ENCODE data around the gene RUNDC3A.
A peak's percentile ranks its signal among the peaks of the same experiment; 100 is the strongest.

The RUNDC3A gene

DNA sequence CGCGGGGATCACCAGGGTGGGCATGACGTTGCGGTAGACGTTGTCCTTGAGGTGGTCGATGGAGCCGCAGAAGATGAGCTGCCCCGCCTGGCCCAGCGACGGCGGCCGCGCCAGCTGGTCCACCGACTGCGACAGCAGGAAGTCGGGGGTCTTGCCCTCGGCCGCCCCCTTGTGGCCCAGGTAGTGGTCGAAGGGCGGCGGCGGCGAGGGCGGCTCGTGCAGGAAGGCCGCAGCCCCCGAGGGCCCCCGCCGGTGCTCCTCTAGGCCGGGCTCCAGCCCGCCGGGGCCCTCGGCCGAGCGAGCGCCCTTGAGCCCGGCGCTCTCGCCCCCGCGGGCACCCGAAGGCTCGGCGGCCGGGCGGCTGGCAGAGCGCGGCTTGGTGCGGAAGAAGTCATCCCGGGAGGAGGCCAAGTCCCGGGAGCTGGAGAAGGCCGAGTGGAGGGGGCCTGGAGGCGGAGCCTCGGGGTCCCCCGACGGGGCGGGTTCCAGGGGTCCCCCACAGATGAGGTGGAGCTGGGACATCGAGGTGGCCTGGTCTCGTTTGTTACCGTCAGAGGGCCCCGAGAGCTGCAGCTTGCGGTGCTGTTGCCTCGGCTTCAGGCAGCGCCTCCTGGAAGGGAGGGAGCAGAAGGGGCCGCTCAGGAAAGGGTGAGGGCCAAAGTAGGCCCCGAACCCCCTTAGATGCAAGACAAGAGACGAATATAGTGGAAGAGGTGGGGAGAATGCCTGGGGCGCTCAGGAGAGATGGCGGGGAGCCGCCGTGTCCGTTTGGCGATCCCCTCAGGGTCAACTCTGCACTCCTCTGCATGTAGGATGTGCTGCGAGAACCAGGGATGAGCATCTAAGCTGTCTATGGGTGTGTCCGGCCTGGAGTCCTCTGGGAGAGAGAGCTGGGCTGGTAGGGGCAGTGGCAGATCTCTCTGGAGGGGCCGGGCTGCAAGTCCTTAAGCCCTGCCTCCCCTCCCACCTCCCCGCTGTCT, 46.5 kb downstream of the RUNDC3A start:
- H3K4me3 ChIP-seq (ENCODE audit: low read length): no peak overlapping the region

DNA sequence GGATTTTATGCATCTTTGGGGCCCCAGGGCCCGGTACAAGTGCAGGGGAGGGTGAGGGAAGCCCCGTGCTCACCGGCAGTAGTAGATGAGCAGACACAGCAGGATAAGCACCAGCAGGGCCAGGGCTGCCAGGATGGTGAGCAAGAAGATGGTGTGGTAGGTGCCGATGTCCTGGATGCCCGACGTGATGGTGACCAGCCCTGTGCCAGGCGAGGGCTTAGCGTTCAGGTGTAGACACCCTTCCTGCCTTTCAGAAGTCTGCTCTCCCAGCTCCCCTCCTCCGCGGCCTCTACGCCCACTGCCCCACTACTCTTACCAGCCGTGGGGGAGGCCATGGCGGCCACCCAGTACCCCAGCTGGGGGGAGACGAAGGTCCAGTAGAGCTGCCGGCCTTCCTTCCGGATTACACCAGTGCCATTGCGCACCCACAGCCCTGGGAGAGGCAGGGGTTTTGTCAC, 47.3 kb downstream of the RUNDC3A start:
- Histone ChIP-seq H3K27me3 (ENCODE audit: insufficient read depth, low read length) (no peaks in the 10 kb centered on the region), H3K9me3 (ENCODE audit: low read length) (no peaks in the 10 kb centered on the region), H3K36me3 (ENCODE audit: insufficient read depth, low read length) (peaks cover 43% of the 10 kb centered on the region), H3K4me1 (ENCODE audit: insufficient read depth, low read length) (peaks cover 6% of the 10 kb centered on the region), H3K4me3 (ENCODE audit: low read length) (no peak overlapping the region), H2AFZ (ENCODE audit: low read depth, low read length) (no peak overlapping the region)

More for the DNA sequence above, 46.5 kb downstream of the RUNDC3A start:
- H2AFZ ChIP-seq (ENCODE audit: low read depth, low read length): no peak overlapping the region
- H3K4me1 ChIP-seq (ENCODE audit: insufficient read depth, low read length): no peaks in the 10 kb centered on the region
- peaks cover 43% of the 10 kb centered on the region for H3K36me3 ChIP-seq (ENCODE audit: insufficient read depth, low read length)
- H3K27me3 ChIP-seq (ENCODE audit: insufficient read depth, low read length): no peaks in the 10 kb centered on the region
- H3K9me3 ChIP-seq (ENCODE audit: low read length): no peaks in the 10 kb centered on the region

DNA sequence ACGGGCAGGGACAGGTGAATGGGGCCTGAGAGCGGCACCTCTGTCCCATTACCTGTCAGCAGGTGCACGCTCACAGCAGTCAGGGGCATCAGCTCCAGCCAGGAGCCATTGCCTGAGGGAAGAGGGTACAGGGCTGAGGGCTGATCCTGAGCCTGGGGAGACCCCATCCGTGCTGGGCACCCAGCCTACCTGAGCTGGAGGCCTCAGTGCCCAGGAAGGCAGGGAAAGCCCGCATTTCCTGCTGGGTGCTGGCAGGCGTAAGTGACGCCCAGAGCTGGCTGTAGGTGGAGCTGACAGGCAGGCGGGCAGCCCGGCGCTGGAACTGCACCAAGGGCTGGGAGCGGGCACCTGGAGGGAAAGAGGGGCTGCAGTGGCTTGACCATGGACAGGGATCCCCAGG, 47.8 kb downstream of the RUNDC3A start:
- Histone ChIP-seq H2AFZ (ENCODE audit: low read depth, low read length) (no peak overlapping the region), H3K4me3 (ENCODE audit: low read length) (no peak overlapping the region), H3K36me3 (ENCODE audit: insufficient read depth, low read length) (peaks cover 43% of the 10 kb centered on the region), H3K4me1 (ENCODE audit: insufficient read depth, low read length) (peaks cover 12% of the 10 kb centered on the region), H3K27me3 (ENCODE audit: insufficient read depth, low read length) (no peaks in the 10 kb centered on the region), H3K9me3 (ENCODE audit: low read length) (no peaks in the 10 kb centered on the region)

DNA sequence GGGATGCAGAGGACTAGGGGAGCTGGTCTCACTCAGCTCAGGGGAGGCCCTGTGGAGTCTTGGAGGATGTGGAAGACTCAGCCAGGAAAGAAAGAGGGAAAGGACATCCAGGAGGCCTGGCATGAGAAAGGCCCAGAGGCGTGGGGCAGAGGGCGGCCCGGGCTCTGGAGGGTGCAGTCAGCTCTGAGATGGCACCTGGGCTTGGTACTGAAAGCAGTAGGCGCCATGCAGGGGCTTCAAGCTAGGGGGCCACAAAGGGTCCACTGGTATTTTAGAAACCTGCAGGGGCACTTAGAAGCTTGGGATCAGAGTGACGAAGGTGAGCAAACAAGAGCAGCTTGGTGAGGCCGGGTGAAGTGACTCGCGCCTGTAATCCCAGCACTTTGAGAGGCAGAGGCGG, 49.7 kb downstream of the RUNDC3A start:
- H3K36me3 ChIP-seq (ENCODE audit: insufficient read depth, low read length): peaks cover 31% of the 10 kb centered on the region
- no peaks in the 10 kb centered on the region for H3K9me3 ChIP-seq (ENCODE audit: low read length)
- H3K4me3 ChIP-seq (ENCODE audit: low read length): no peak overlapping the region
- peaks cover 28% of the 10 kb centered on the region for H3K4me1 ChIP-seq (ENCODE audit: insufficient read depth, low read length)
- H3K27me3 ChIP-seq (ENCODE audit: insufficient read depth, low read length): no peaks in the 10 kb centered on the region
- no peak overlapping the region for H2AFZ ChIP-seq (ENCODE audit: low read depth, low read length)

DNA sequence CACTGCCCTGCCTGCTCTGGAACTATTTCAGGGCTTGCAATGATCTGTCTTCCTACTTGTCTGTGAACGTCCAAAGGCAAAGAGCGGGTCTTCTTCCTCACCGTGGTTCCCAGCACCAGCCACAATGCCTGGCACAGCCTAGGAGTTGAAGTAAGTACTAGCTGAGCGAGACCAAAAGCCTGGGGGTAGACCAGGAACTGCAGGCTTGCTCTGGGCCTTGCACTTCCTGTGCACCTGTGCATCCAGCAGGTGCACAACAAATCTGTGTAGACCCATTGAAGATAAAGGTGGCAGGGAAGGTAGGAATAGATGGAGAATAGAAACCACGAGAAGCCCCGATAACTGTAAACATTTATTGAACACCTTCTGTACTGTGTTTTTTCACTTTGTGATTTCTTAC, 50.6 kb downstream of the RUNDC3A start:
- H3K4me3 ChIP-seq (ENCODE audit: low read length): no peak overlapping the region
- H3K9me3 ChIP-seq (ENCODE audit: low read length): no peaks in the 10 kb centered on the region
- peaks cover 30% of the 10 kb centered on the region for H3K4me1 ChIP-seq (ENCODE audit: insufficient read depth, low read length)
- no peaks in the 10 kb centered on the region for H3K27me3 ChIP-seq (ENCODE audit: insufficient read depth, low read length)
- peaks cover 29% of the 10 kb centered on the region for H3K36me3 ChIP-seq (ENCODE audit: insufficient read depth, low read length)
- H2AFZ ChIP-seq (ENCODE audit: low read depth, low read length): no peak overlapping the region

DNA sequence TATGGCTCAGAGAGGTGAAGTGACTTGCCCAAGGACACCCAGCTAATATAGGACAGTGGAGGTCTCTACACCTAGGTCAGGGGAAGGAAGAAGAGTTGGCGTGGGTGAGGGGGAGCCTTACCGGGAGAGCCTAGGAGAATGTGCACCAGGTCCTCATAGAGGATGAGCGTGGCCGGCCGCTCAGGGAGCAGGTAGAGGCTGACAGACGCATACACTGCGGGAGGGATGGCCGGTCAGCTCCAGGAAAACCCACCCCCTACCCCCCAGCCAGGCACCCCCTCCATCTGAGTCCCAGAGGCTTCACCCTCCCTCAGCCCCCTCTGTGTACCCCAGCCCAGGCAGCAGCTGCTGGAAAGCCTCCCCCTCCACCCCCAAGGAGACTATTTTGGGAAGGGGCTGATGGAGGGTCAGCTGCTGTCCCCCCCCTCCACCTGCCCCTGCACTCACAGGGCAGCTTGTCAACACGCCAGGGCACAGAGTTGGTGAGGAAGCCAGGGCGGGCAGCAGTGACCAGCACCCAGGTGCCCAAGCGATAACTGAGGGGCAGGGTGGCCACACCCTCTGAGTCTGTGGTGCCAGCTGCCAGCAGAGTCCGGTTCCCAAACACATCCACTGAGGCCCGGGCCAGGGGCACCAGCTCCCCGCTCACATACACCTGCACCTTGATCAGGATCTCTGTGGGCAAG, 51.2 kb downstream of the RUNDC3A start:
- no peak overlapping the region for H3K4me3 ChIP-seq (ENCODE audit: low read length)
- H3K4me1 ChIP-seq (ENCODE audit: insufficient read depth, low read length): peaks cover 32% of the 10 kb centered on the region
- H3K27me3 ChIP-seq (ENCODE audit: insufficient read depth, low read length): no peaks in the 10 kb centered on the region
- no peak overlapping the region for H2AFZ ChIP-seq (ENCODE audit: low read depth, low read length)
- peaks cover 29% of the 10 kb centered on the region for H3K36me3 ChIP-seq (ENCODE audit: insufficient read depth, low read length)
- no peaks in the 10 kb centered on the region for H3K9me3 ChIP-seq (ENCODE audit: low read length)

DNA sequence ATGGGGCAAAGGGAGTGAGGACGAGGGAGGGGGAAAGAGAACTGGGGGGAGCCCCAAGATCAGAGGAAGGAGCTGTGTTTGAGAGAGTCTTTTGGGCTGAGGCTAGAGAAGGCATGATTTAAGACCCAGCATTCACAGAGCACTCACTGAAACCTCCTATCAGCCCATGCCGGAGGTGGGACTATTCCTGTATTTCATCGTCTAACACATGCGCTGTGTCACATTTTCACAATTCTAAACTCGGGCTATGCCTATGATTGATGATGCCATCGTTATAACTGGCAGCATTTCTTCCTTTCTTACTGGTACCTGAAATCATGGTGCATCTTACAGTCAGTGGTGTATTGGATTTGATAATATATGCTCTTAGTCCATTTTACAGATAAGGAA, 51.7 kb downstream of the RUNDC3A start:
- Histone ChIP-seq H3K4me1 (ENCODE audit: insufficient read depth, low read length) (peaks cover 32% of the 10 kb centered on the region), H3K36me3 (ENCODE audit: insufficient read depth, low read length) (peaks cover 27% of the 10 kb centered on the region), H3K9me3 (ENCODE audit: low read length) (no peaks in the 10 kb centered on the region), H2AFZ (ENCODE audit: low read depth, low read length) (no peak overlapping the region), H3K4me3 (ENCODE audit: low read length) (no peak overlapping the region), H3K27me3 (ENCODE audit: insufficient read depth, low read length) (peaks cover 3% of the 10 kb centered on the region)

DNA sequence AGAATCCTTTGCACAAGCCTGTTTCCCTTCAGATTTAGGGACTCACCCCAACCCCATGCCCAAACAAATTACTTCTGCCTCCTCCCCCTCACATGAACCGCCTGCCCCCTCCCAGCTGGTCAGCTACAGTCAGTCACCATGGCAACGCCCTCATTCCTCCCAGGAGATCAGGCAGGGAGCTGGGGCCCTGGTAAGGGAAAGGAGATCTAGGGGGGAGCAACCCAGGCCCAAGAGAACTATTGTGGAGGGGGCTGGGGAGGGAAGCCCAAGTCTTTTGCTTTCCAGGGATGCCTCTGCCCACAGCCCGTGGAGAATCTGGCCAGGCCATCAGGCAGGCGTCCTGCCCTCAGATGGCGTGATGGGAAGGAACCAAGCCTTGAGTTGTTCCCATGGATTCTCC, 52.4 kb downstream of the RUNDC3A start:
- H3K27me3 ChIP-seq (ENCODE audit: insufficient read depth, low read length): peaks cover 3% of the 10 kb centered on the region
- peaks cover 20% of the 10 kb centered on the region for H3K36me3 ChIP-seq (ENCODE audit: insufficient read depth, low read length)
- no peaks in the 10 kb centered on the region for H3K9me3 ChIP-seq (ENCODE audit: low read length)
- no peak overlapping the region for H2AFZ ChIP-seq (ENCODE audit: low read depth, low read length)
- no peak overlapping the region for H3K4me3 ChIP-seq (ENCODE audit: low read length)
- H3K4me1 ChIP-seq (ENCODE audit: insufficient read depth, low read length): peaks cover 32% of the 10 kb centered on the region

DNA sequence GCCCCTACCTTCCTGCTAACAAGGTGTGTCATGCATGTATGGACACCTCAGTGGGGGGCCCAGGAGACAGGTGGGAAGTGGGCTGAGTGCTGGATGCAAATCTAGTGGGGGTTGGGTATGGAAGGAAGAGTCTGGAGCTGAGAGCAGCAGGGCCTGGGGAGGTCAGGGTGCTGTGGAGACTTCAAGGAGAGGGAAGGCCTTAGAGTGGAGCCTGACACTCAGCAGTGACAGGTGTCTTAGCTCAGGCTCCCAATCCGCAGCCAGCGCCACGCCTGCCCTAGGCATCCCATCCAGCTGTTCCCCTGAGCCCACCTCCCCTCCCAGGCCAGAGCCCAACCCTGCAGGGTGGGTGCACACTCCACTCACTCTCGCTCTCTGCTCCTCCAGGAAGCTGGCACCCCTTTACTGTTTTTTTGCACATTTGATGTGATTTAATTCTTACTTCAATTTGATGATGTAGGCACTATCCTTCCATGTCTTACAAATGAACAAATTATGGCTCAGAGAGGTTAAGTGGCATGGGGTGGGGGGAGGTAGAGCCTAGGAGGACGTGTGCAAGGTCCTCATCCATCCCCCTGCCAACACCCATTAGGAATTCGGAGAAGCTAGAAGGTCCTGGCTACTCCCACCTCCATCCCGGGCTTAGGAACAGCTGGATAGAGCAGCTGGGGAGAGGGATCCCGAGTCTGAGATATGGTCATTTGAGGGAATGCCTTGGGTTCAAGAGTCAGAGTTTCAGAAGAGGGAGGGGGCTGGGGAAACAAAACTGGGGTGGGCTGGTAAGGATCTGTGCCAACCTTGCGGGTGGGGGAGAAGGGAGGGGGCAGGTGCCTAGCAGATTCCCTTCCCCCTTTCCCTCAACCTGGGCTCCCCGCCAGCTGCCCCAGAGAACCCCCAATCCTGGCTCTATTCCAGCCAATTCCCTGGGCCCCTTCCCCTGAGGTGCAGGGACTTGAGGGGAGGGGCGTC, 53.2 kb downstream of the RUNDC3A start:
- H3K4me3 ChIP-seq (ENCODE audit: low read length): peak overlapping the region; percentile 79

DNA sequence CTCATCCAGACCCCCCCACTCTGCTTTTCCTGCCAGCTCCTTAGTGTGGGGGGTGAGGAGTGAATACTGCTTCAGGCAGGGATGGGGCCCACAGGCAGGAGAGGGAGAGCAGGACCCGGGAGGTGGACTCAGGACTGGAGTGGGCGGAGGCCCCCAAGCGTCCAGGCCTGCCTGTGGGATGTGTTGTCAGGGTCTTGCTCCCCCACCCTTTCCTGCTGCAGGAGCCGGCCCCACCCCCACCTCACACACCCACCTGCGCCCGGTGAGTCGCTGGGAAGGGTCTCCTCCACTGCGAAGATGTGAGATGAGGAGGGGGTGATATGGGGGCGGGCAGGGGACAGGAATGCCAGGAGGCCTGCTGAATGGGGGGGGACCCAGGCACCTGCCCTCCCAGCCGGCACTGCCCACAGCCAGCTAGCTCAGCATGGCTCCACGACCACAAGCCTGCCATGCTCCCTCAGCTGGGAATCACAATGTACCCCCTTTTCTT, 54.1 kb downstream of the RUNDC3A start:
- H3K9me3 ChIP-seq (ENCODE audit: low read length): no peaks in the 10 kb centered on the region
- no peak overlapping the region for H2AFZ ChIP-seq (ENCODE audit: low read depth, low read length)

More for the DNA sequence above, 53.2 kb downstream of the RUNDC3A start:
- Histone ChIP-seq H3K36me3 (ENCODE audit: insufficient read depth, low read length) (peaks cover 13% of the 10 kb centered on the region), H2AFZ (ENCODE audit: low read depth, low read length) (no peak overlapping the region), H3K4me1 (ENCODE audit: insufficient read depth, low read length) (peaks cover 32% of the 10 kb centered on the region), H3K9me3 (ENCODE audit: low read length) (no peaks in the 10 kb centered on the region), H3K27me3 (ENCODE audit: insufficient read depth, low read length) (peaks cover 7% of the 10 kb centered on the region)

DNA sequence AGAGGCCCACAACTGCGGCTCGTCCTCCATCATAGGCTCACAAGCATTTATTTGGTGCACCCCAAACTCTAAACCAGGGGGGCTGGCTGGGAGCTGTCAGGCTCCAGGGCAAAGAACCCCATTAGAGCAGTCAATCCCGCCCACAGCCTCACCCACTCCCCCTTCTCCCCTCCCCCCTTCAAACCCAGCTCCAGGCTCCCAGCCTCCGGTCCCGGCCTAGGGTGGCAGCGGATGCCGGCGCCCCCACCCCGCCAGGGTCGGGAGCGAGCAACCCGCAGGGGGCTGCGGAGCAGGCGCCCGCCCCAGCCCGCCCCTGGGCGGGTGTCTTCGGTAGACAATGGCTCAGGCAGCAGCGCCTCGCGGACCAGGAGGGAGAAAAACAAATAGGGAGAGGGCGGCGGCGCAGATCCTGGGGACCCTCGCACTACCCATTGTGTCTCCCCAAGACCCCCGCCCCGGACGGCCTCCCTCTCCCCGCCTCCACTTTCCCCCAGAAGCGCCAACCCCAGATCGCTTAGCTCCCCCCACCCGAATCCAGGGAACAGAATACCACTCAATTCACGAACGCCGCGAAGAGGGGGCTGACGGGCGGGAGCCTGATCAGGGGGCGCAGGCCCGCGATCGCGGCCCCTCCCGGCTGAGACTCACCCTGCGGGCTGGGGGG, 54.7 kb downstream of the RUNDC3A start:
- H2AFZ ChIP-seq (ENCODE audit: low read depth, low read length): peak overlapping the region; percentile 79
- no peaks in the 10 kb centered on the region for H3K9me3 ChIP-seq (ENCODE audit: low read length)
- H3K4me1 ChIP-seq (ENCODE audit: insufficient read depth, low read length): peaks cover 32% of the 10 kb centered on the region
- peaks cover 11% of the 10 kb centered on the region for H3K36me3 ChIP-seq (ENCODE audit: insufficient read depth, low read length)
- peak overlapping the region; percentile 79 for H3K4me3 ChIP-seq (ENCODE audit: low read length)
- peaks cover 7% of the 10 kb centered on the region for H3K27me3 ChIP-seq (ENCODE audit: insufficient read depth, low read length)

More for the DNA sequence above, 54.1 kb downstream of the RUNDC3A start:
- H3K36me3 ChIP-seq (ENCODE audit: insufficient read depth, low read length): peaks cover 11% of the 10 kb centered on the region
- H3K27me3 ChIP-seq (ENCODE audit: insufficient read depth, low read length): peaks cover 7% of the 10 kb centered on the region
- H3K4me3 ChIP-seq (ENCODE audit: low read length): peak overlapping the region; percentile 79
- peaks cover 32% of the 10 kb centered on the region for H3K4me1 ChIP-seq (ENCODE audit: insufficient read depth, low read length)

DNA sequence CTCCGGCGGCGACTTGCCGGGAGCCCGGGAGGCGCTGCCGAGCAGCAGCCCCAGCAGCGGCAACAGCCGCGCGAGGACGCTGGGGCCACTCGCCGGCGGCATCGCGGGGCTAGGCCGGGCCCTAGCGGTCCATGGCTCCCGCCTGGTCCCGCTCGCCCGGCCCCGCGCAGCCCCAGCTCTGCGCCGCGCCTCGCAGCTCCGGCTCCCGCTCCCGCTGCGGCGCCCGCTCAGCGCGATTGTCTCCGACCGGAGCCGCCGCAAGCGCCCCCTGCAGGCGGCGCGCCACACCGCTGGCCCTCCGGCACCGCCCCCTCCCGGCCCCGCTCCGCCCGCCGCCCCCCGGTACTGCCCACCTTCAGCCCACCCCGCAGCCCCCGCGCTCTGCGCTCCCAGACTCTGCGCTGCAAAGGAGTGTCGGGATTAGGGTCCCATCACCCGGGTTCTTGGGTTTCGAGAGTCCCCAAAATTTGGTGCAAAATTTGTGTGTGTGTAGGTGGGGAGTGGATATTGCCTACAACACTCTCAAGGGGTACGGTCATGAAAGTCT, 55.3 kb downstream of the RUNDC3A start, which contains the start of gene FAM171A2:
Gene FAM171A2, minus strand, starts transcription at position 241 of the 547 bp plus-strand sequence. Its CDS starts 139 bp downstream, at position 102.
- H3K36me3 ChIP-seq (ENCODE audit: insufficient read depth, low read length): peaks cover 7% of the 10 kb centered on the region
- H2AFZ ChIP-seq (ENCODE audit: low read depth, low read length): peak within 1 kb of the TSS; percentile 79
- H3K9me3 ChIP-seq (ENCODE audit: low read length): no peaks in the 10 kb centered on the region
- peak within 1 kb of the TSS; percentile 79 for H3K4me3 ChIP-seq (ENCODE audit: low read length)
- H3K27me3 ChIP-seq (ENCODE audit: insufficient read depth, low read length): peaks cover 7% of the 10 kb centered on the region
- peaks cover 32% of the 10 kb centered on the region for H3K4me1 ChIP-seq (ENCODE audit: insufficient read depth, low read length)
